ENCODE data around the gene HORMAD2. TPM values are rescaled to one million over a fixed set of nuclear protein-coding genes. Genes with fewer than 3 reads are reported as not detected.
A peak's percentile ranks its signal among the peaks of the same experiment; 100 is the strongest.

HORMAD2 gene
- total and polyA plus RNA-seq, 9 of the 15 experiments (the other 6 are each of a cell fraction or from before 2014, with no cell fraction given): not detected

DNA sequence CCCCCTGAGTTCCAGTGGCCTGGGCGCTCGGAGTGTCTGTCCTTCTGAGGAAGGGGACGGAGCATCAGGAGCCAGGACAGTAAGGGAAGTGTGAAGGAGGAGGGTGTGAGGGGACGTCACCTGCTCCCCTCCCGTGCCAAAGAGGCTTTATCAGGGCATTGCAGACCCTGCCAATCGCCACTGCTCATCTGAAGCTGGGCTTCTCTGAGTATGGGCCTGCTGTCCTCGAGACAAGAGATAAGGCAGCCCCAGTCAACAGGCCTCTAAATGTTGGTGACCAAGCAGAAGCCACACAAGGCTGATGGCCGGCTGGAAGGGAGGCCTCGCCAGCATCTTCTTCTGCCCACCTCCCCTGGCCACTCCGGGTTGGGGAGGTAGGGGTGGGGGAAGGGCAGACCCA, 136.4 kb downstream of the HORMAD2 start (continued):
- TF ChIP-seq ZMIZ1 (IDR thresholded peaks at IDR 0.05; ENCODE audit: low read depth in 2 of 2, low read length in 2 of 2) (peak in 1 of 2 experiments; percentile 96; a peak in 2 of 4 replicates), STAT5A (IDR thresholded peaks at IDR 0.05; ENCODE audit: borderline replicate concordance, low read length) (peak; percentile 95), ZNF212 (CRISPR knock-in tag; IDR thresholded peaks at IDR 0.05) (no peak), MITF (IDR thresholded peaks at IDR 0.05) (peak; percentile 81), MYBL2 (IDR thresholded peaks at IDR 0.05; ENCODE audit: low read depth) (no peak), MYBL2 (CRISPR knock-in tag; IDR thresholded peaks at IDR 0.05; ENCODE audit: borderline replicate concordance) (no peak), ZNF764 (CRISPR knock-in tag; IDR thresholded peaks at IDR 0.05; ENCODE audit: low read depth) (no peak), ARID2 (IDR thresholded peaks at IDR 0.05) (no peak), GTF2E2 (tag; IDR thresholded peaks at IDR 0.05) (no peak), FOXO4 (CRISPR knock-in tag; IDR thresholded peaks at IDR 0.05) (peak; percentile 72; the same call in 1 of the 2 replicates), ETV5 (CRISPR knock-in tag; IDR thresholded peaks at IDR 0.05; ENCODE audit: low read depth) (no peak), ZNF165 (CRISPR knock-in tag; IDR thresholded peaks at IDR 0.05; ENCODE audit: borderline replicate concordance) (no peak), SRSF3 (IDR thresholded peaks at IDR 0.05; ENCODE audit: insufficient read depth, low read length) (no peak), ETV1 (tag; conservative IDR thresholded peaks at IDR 0.05; ENCODE audit: low read depth) (no peak), ZNF3 (CRISPR knock-in tag; IDR thresholded peaks at IDR 0.05) (no peak), ZNF696 (CRISPR knock-in tag; conservative IDR thresholded peaks at IDR 0.05) (no peak), ERF (CRISPR knock-in tag; IDR thresholded peaks at IDR 0.05) (peak; percentile 81; the same call in 1 of the 2 replicates), ZNF408 (CRISPR knock-in tag; IDR thresholded peaks at IDR 0.05; ENCODE audit: low read depth) (no peak), BCOR (IDR thresholded peaks at IDR 0.05) (peak; percentile 79), CBFA2T2 (conservative IDR thresholded peaks at IDR 0.05) (peak; percentile 98), TBL1XR1 (IDR thresholded peaks at IDR 0.05; ENCODE audit: low read length in 2 of 2) (peak; percentile 72 to 93; a peak in 3 of 4 replicates), DDX20 (tag; IDR thresholded peaks at IDR 0.05; ENCODE audit: low read depth) (no peak), KDM1A (IDR thresholded peaks at IDR 0.05) (peak; percentile 84 to 89), RBM39 (optimal IDR thresholded peaks at IDR 0.05; ENCODE audit: low read depth, low read length) (no peak), MTA3 (IDR thresholded peaks at IDR 0.05; ENCODE audit: borderline replicate concordance) (peak; percentile 87), KLF10 (CRISPR knock-in tag; IDR thresholded peaks at IDR 0.05) (no peak)
